ENCODE data around the gene BPIFB6.

DNA sequence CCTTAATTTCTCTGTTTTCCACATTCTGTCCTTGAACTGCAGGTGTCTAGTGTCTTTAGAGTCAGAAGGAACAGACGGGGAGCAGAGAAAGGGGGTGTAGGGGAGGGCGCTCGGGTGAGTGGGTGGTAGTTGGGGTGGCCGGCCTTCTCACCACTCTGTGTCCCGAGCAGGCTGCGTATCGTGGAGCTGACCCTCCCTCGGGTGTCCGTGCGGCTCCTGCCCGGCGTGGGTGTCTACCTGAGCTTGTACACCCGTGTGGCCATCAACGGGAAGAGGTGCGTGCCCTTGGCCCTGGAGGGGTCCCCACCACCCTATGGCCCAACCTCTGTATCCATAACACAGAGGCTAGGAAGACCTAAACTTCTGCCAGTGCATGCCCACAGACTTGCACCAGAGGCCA, 53.3 kb downstream of the BPIFB6 start:
- TF ChIP-seq JUND (IDR thresholded peaks at IDR 0.05) (no peak), CTCF (IDR thresholded peaks at IDR 0.05) (no peak), TEAD4 (IDR thresholded peaks at IDR 0.05; ENCODE audit: borderline replicate concordance, insufficient read depth) (no peak), FOSL2 (IDR thresholded peaks at IDR 0.05; ENCODE audit: borderline replicate concordance, low read depth) (no peak), RFX5 (IDR thresholded peaks at IDR 0.05; ENCODE audit: low read length) (no peak)

Measured in SK-N-SH (cell line).